Effector CD4-positive, alpha-beta T cell (primary cell): ENCODE measurements around the gene SOCS4.

Experiments used
- DNase-seq: peaks from one replicate; pipeline ENCODE4 v3.0.0-alpha.2; 2020

The SOCS4 gene

DNA sequence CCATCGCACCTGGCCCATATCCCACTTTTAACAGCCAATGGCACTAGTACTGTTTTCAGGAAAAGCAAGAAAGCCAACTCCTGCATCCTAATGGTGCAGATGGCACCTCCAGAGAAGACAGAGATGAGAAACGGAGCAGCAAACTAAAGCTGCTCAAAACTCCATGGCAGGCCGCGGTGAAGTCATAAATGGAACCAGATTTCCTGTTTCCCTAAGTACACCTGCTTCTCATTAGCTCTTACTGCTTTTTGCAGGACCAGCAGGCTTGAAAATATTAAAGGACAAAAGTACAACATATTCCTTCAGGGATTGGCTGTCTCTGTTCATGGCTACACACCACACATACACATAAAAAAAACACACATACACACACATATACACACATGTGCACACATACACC is 65.3 kb downstream of the SOCS4 start:
- DNase-seq: no peak

DNA sequence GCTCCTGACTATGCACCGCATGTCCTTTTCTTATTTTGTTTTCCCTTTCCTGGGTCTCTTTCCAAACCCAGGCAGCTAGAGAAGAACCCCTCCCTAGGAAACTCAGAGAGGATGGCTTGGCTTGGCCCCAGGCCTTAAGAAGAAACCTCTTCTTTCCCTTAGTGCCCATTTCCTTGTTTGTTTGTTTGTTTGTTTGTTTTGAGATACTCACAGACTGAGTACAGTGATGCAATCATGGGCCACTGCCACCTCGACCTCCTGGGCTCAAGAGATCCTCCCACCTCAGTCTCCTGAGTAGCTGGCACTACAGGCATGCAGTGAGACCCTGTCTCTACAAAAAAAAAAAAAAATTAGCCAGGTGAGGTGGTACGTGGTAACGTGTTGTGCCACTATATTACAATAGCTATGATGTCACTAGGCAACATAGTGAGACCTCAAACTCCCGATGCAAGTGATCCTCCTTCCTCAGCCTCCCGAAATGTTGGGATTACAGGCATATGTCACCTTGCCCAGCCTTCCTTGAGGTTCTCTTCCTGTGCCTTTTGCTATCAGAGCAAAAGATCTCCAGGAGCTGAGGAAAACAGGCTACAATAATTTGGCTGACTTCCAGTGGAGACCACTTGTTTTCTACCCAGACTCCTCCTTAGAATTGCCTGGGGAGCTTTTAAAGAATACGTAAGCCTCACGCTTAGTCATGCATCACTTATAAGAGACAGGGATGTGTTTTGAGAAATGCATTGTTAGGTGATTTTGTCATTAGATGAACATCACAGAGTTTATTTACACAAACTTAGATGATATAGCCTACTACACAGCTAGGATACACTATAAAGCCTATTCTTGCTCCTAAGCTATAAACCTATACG is 67.5 kb downstream of the SOCS4 start:
- no peak for DNase-seq

DNA sequence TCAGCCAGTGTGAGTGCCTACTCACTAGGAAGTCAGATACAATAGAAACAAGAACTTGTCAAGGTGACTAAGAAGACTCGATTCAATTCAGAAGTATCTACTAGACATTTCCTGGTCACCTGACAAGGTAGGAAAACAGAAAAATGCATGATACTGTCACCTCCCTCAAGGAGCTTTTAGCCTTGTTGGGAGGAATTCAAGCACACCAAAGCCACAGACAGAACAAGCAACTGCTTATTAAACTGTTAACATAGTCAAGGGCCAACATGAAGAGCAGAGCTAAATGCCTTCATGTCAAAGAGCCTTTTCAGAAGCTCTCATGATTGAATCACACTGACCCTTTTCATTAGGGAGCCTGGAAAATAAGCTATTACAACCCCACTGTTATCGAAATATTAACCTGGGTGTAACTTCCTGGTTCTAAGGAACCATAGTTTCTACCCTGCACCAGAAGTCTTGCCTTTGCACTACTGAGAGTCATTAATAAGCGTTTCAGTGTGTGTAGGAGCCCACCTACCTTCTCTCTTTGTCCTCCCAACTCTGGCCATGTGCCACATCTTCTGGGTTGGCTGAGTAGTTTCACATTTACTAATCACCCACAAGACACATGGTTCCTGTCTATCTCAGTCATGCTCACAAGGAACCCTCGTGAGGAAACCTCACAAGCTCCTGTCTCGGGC is 71.0 kb downstream of the SOCS4 start:
- DNase-seq: no peak

DNA sequence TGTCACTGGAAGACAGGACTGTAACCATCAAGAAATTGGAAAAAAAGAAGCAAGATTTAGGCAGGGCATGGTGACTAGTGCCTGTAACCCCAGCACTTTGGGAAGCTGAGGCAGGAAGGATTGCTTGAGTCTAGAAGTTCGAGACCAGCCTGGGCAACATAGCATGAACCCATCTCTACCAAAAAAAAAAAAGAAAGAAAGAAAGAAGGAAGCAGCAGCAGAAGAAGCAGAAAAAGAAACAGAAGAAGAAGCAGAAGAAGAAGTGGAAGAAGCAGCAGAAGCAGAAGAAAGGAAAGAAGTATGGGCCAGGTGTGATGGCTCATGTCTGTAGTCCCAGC is 71.5 kb downstream of the SOCS4 start:
- DNase-seq: no peak
